Lung (tissue), 12 donors: Measurements from ENCODE around the gene CBR4. TPM values are rescaled to one million over a fixed set of nuclear protein-coding genes. Genes with fewer than 3 reads are reported as not detected.
A peak's percentile ranks its signal among the peaks of the same experiment; 100 is the strongest.

Experiments used
- ATAC-seq: fragments of 200-7000 bp; cut with Tn5 transposase; one replicate; pipeline ENCODE4 v1.9.1; 2020; ENCODE audit warnings: moderate number of reproducible peaks; ENCODE audit not compliant: insufficient read depth, low FRiP score
- DNase-seq, 3 donors: peaks; one replicate each; pipeline ENCODE4 v3.0.0-alpha.2; 2013 to 2017
- H3K27ac ChIP-seq, 2 donors: one replicate each; pipeline ENCODE4 v1.5.1; 2013; ENCODE audit warnings: mild to moderate bottlenecking in 2 of 2, moderate library complexity in 2 of 2, control low read depth in 1 of 2, inconsistent platforms in 1 of 2, low read depth in 1 of 2, low read length in 1 of 2
- H3K27me3 ChIP-seq, 3 donors: one replicate each; pipeline ENCODE4 v1.5.1; 2013; ENCODE audit warnings: low read length in 2 of 3; ENCODE audit not compliant: control insufficient read depth in 3 of 3, insufficient read depth in 3 of 3
- H3K36me3 ChIP-seq, 4 donors: one replicate each; pipeline ENCODE4 v1.5.1; 2013; ENCODE audit warnings: low read length in 4 of 4, mild to moderate bottlenecking in 1 of 4, moderate library complexity in 1 of 4; ENCODE audit not compliant: control insufficient read depth in 4 of 4, insufficient read depth in 4 of 4
- H3K4me1 ChIP-seq, 5 donors: one replicate each; pipeline ENCODE4 v1.5.1; 2013; ENCODE audit warnings: low read length in 5 of 5, mild to moderate bottlenecking in 2 of 5, moderate library complexity in 1 of 5; ENCODE audit not compliant: control insufficient read depth in 5 of 5, insufficient read depth in 5 of 5
- H3K4me3 ChIP-seq: one replicate; pipeline ENCODE4 v1.5.1; 2013; ENCODE audit warnings: mild to moderate bottlenecking, control low read depth, moderate library complexity
- H3K9ac ChIP-seq, 2 donors: one replicate each; pipeline ENCODE4 v1.5.1; 2013; ENCODE audit warnings: low read length in 2 of 2, control low read depth in 1 of 2; ENCODE audit not compliant: insufficient read depth in 1 of 2
- H3K9me3 ChIP-seq, 4 donors: one replicate each; pipeline ENCODE4 v1.5.1; 2013; ENCODE audit warnings: low read length in 3 of 4, mild to moderate bottlenecking in 1 of 4, moderate library complexity in 1 of 4; ENCODE audit not compliant: control insufficient read depth in 4 of 4, insufficient read depth in 3 of 4
- WGBS, 2 donors: extraction: QIAGEN DNeasy Blood & Tissue Kit; methylation state at CpG; one replicate each; pipeline ENCODE4 v1.1.7; 2013; 5-methylcytosine and 5-hydroxymethylcytosine counted together
- polyA plus RNA-seq, 2 donors: library from polyadenylated mRNA; stranded (reverse); fragments of 200-250 nt; gene quantifications; one replicate each; pipeline ENCODE4 v1.2.1, GENCODE V29; 2013
- total RNA-seq, 2 donors: library from RNA; depleted of rRNA in 1 of 2; stranded (reverse); fragments of >200 nt in 1 of 2; gene quantifications; one replicate each; pipeline ENCODE4 v1.2.1, GENCODE V29; 2014 to 2021
- TF ChIP-seq, protein P1 (sequence below): IDR thresholded peaks from 2 replicates; pipeline ENCODE4 v1.5.1; 2012; ENCODE audit warnings: mild to moderate bottlenecking; ENCODE audit errors: control extremely low read depth, extremely low read depth
- donor health status: control.
- donor health status: control.
- donor health status: Bipolar disorder and iron deficiency.
- donor health status: healthy.
- donor health status: DM: yes; HTN: yes; CAD: no.

CBR4 gene
- total and polyA plus RNA-seq, 4 donors, result 5.8 to 32.1 (median 14.5) TPM

DNA sequence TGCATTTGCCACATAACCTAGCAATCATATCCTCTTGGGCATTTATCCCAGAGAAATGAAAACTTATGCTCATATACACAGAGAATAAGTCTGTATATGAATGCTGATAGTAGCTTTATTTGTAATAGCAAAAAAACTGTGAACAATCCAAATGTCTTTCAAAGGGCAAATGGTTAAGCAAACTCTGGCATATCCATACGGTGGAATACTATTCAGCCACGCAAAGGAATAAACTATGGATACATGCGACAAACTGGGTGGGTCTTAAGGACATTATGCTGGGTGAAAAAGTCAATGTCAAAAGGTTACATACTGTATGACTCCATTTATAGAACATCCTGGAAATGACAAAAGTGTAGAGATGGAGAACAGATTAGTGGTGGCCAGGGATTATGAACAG lies 17.6 kb upstream of the CBR4 start:
- no peak overlapping the region for H3K4me3 ChIP-seq
- DNase-seq, result no peak
- ATAC-seq, result no peak
- peaks cover 0 to 6% (median 0%) of the 10 kb centered on the region in 4 donors for H3K9me3 ChIP-seq
- 93 to 96% methylated on average over 3 of the region's 3 CpGs for WGBS, 2 donors
- no peaks in the 10 kb centered on the region for H3K27me3 ChIP-seq
- no peak overlapping the region for H3K9ac ChIP-seq
- no peaks in the 10 kb centered on the region for H3K36me3 ChIP-seq
- TF ChIP-seq, protein P1, sequence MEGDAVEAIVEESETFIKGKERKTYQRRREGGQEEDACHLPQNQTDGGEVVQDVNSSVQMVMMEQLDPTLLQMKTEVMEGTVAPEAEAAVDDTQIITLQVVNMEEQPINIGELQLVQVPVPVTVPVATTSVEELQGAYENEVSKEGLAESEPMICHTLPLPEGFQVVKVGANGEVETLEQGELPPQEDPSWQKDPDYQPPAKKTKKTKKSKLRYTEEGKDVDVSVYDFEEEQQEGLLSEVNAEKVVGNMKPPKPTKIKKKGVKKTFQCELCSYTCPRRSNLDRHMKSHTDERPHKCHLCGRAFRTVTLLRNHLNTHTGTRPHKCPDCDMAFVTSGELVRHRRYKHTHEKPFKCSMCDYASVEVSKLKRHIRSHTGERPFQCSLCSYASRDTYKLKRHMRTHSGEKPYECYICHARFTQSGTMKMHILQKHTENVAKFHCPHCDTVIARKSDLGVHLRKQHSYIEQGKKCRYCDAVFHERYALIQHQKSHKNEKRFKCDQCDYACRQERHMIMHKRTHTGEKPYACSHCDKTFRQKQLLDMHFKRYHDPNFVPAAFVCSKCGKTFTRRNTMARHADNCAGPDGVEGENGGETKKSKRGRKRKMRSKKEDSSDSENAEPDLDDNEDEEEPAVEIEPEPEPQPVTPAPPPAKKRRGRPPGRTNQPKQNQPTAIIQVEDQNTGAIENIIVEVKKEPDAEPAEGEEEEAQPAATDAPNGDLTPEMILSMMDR, result no peak
- no peak overlapping the region for H3K27ac ChIP-seq
- no peaks in the 10 kb centered on the region for H3K4me1 ChIP-seq

DNA sequence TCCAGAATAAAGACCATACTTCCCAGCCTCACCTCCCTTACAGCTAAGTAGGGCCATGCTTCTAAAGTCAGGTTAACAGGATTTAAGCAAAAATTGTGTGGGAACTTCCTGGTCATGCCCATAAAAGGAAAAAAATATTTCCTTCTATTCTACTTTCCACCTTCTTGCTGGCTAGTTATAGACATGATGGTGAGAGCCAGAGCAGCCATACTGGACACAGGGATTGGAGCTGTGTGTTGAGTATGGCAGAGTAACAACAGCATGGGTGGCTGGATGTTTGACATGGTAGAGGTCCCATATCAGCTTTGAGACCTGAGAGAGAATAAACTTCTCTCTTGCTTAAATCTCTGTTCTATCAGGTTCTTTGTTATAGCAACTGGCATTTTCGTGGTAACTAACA lies 15.1 kb upstream of the CBR4 start:
- TF ChIP-seq, protein P1, result no peak
- 89 to 97% methylated on average over 1 of the region's 1 CpG for WGBS, 2 donors
- no peak overlapping the region for H3K9ac ChIP-seq
- H3K9me3 ChIP-seq, result peaks cover 0 to 6% (median 0%) of the 10 kb centered on the region in 4 donors
- H3K27ac ChIP-seq, result no peak overlapping the region
- no peak for DNase-seq
- H3K27me3 ChIP-seq, result no peaks in the 10 kb centered on the region
- ATAC-seq, result no peak
- H3K4me3 ChIP-seq, result no peak overlapping the region
- no peaks in the 10 kb centered on the region for H3K4me1 ChIP-seq
- no peaks in the 10 kb centered on the region for H3K36me3 ChIP-seq

DNA sequence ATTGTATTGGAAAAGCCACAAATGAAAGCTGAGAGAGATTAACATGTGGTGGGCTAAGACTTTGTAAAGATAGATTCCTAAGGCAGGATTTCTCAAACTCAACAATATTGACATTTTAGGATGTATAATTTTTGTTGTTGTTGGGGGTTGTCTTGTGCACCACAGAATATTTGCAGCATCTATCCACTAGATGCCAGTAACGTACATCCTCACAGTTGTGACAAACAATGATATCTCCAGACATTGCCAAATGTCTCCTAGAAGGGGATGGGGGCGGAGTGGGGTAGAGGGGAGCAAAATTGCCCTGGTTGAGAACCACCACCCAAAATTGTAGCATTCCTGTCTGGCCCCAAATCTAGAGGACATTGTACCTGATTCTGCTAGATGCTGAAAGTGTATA lies 14.7 kb upstream of the CBR4 start:
- no peaks in the 10 kb centered on the region for H3K4me1 ChIP-seq
- ATAC-seq, result no peak
- TF ChIP-seq, protein P1, result peak; percentile 56
- H3K27me3 ChIP-seq, result no peaks in the 10 kb centered on the region
- peaks cover 0 to 6% (median 0%) of the 10 kb centered on the region in 4 donors for H3K9me3 ChIP-seq
- H3K9ac ChIP-seq, result no peak overlapping the region
- no peaks in the 10 kb centered on the region for H3K36me3 ChIP-seq
- 29 to 40% methylated on average over 2 of the region's 2 CpGs for WGBS, 2 donors
- peak; percentile 32 to 80 (median 73) for DNase-seq
- H3K4me3 ChIP-seq, result no peak overlapping the region
- H3K27ac ChIP-seq, result no peak overlapping the region

DNA sequence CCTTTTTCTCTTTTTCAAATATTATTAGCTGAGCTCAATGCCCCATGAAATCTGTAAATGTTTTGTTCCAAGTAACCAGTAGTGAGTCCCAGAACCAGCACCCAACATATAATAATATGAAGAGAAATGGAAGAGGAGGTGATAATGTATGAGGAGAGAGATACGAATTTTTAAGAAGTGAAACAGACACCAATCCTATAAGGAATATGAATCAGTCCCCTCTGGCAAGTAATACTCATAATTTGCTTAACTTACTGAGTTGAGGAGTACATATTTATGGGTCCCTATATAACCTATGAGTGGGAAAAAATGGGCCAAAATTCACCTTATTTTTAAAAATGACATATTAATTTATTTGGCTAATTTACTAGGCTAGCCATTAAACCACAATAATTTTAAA lies 8.4 kb upstream of the CBR4 start:
- no peak for ATAC-seq
- Histone ChIP-seq H3K4me3 (no peak overlapping the region), H3K27me3 (no peaks in the 10 kb centered on the region), H3K9ac (no peak overlapping the region), H3K9me3 (no peaks in the 10 kb centered on the region), H3K27ac (no peak overlapping the region), H3K36me3 (no peaks in the 10 kb centered on the region), H3K4me1 (peaks cover 0 to 5% (median 0%) of the 10 kb centered on the region in 5 donors)
- DNase-seq, result no peak
- 79 to 92% methylated on average over 1 of the region's 1 CpG for WGBS, 2 donors
- TF ChIP-seq, protein P1, result no peak
